Nephron (organoid): Measurements from ENCODE around the gene YWHAQ.

ENCODE experiments used
- H3K27ac Mint-ChIP-seq, 3 experiments: 2 replicates each; pipeline ENCODE4 v1.8.0; 2020; ENCODE audit warnings: mixed read lengths in 3 of 3, mild to moderate bottlenecking in 2 of 3, moderate library complexity in 1 of 3
- H3K27me3 Mint-ChIP-seq: 2 replicates; pipeline ENCODE4 v1.8.0; 2021; ENCODE audit warnings: low read depth, mild to moderate bottlenecking, moderate library complexity, mixed read lengths
- H3K36me3 Mint-ChIP-seq: 2 replicates; pipeline ENCODE4 v1.8.0; 2020; ENCODE audit warnings: low read depth, mixed read lengths
- H3K4me1 Mint-ChIP-seq: 2 replicates; pipeline ENCODE4 v1.8.0; 2020; ENCODE audit warnings: mixed read lengths
- H3K4me3 Mint-ChIP-seq, 3 experiments: 2 replicates each; pipeline ENCODE4 v1.8.0; 2020; ENCODE audit warnings: mild to moderate bottlenecking in 3 of 3, mixed read lengths in 3 of 3, moderate library complexity in 2 of 3
- H3K9me3 Mint-ChIP-seq: 2 replicates; pipeline ENCODE4 v1.8.0; 2020; ENCODE audit warnings: mixed read lengths
- CTCF ChIP-seq, 3 experiments: fragments of 200-600 bp; sonication (generic); IDR thresholded peaks; one replicate each; pipeline ENCODE4 v1.5.0; 2021; ENCODE audit warnings: antibody characterized with exemption in 3 of 3; ENCODE audit not compliant: unreplicated experiment in 3 of 3

Gene YWHAQ

GRCh38 chr2:9547262-9547991 is 83.4 kb downstream of the YWHAQ start:
- Mint-ChIP-seq H3K36me3 (peaks cover 11% of the 10 kb centered on the region), H3K9me3 (no peaks in the 10 kb centered on the region), H3K4me1 (peaks cover 42% of the 10 kb centered on the region), H3K27me3 (no peaks in the 10 kb centered on the region), H3K27ac (peak overlapping the region in 2 of 3 experiments; percentile 6 to 17), H3K4me3 (no peak overlapping the region)
- TF ChIP-seq CTCF (IDR thresholded peaks at IDR 0.05; ENCODE audit: unreplicated experiment in 3 of 3) = no peak

- no peak overlapping the region for H3K4me3 Mint-ChIP-seq
- no peaks in the 10 kb centered on the region for H3K9me3 Mint-ChIP-seq
- H3K27ac Mint-ChIP-seq = peak overlapping the region in 1 of 3 experiments; percentile 37
- peaks cover 11% of the 10 kb centered on the region for H3K36me3 Mint-ChIP-seq
- H3K4me1 Mint-ChIP-seq = peaks cover 30% of the 10 kb centered on the region
- TF ChIP-seq CTCF (IDR thresholded peaks at IDR 0.05; ENCODE audit: unreplicated experiment in 3 of 3) = no peak
- no peaks in the 10 kb centered on the region for H3K27me3 Mint-ChIP-seq
Measured at GRCh38 chr2:9545502-9545901, 85.3 kb downstream of the YWHAQ start.

GRCh38 chr2:9543557-9543956 is 87.2 kb downstream of the YWHAQ start:
- no peaks in the 10 kb centered on the region for H3K9me3 Mint-ChIP-seq
- no peaks in the 10 kb centered on the region for H3K27me3 Mint-ChIP-seq

GRCh38 chr2:9539531-9539930 is 91.3 kb downstream of the YWHAQ start:
- Mint-ChIP-seq H3K9me3 (no peaks in the 10 kb centered on the region), H3K4me1 (peaks cover 35% of the 10 kb centered on the region), H3K36me3 (peaks cover 33% of the 10 kb centered on the region), H3K4me3 (no peak overlapping the region), H3K27me3 (no peaks in the 10 kb centered on the region), H3K27ac (peak overlapping the region; percentile 70 to 79 (median 71))
- no peak for TF ChIP-seq CTCF (IDR thresholded peaks at IDR 0.05; ENCODE audit: unreplicated experiment in 3 of 3)

More at GRCh38 chr2:9543557-9543956, 87.2 kb downstream of the YWHAQ start:
- TF ChIP-seq CTCF (IDR thresholded peaks at IDR 0.05; ENCODE audit: unreplicated experiment in 3 of 3) = no peak
- peaks cover 21% of the 10 kb centered on the region for H3K36me3 Mint-ChIP-seq
- no peak overlapping the region for H3K4me3 Mint-ChIP-seq
- peak overlapping the region in 2 of 3 experiments; percentile 15 to 36 for H3K27ac Mint-ChIP-seq
- H3K4me1 Mint-ChIP-seq = peaks cover 33% of the 10 kb centered on the region

- peak overlapping the region; percentile 59 to 90 (median 77) for H3K27ac Mint-ChIP-seq
- no peaks in the 10 kb centered on the region for H3K9me3 Mint-ChIP-seq
- H3K36me3 Mint-ChIP-seq = peaks cover 34% of the 10 kb centered on the region
- H3K4me1 Mint-ChIP-seq = peaks cover 27% of the 10 kb centered on the region
- no peak overlapping the region for H3K4me3 Mint-ChIP-seq
- no peaks in the 10 kb centered on the region for H3K27me3 Mint-ChIP-seq
- no peak for TF ChIP-seq CTCF (IDR thresholded peaks at IDR 0.05; ENCODE audit: unreplicated experiment in 3 of 3)
Measured at GRCh38 chr2:9538000-9538507, 92.7 kb downstream of the YWHAQ start.

GRCh38 chr2:9536504-9536903 is 94.3 kb downstream of the YWHAQ start:
- TF ChIP-seq CTCF (IDR thresholded peaks at IDR 0.05; ENCODE audit: unreplicated experiment in 3 of 3) = no peak

More at GRCh38 chr2:9536504-9536903, 94.3 kb downstream of the YWHAQ start:
- Mint-ChIP-seq H3K27me3 (no peaks in the 10 kb centered on the region), H3K36me3 (peaks cover 32% of the 10 kb centered on the region), H3K4me1 (peaks cover 27% of the 10 kb centered on the region), H3K9me3 (no peaks in the 10 kb centered on the region), H3K4me3 (no peak overlapping the region), H3K27ac (peak overlapping the region; percentile 24 to 37 (median 28))
